ENCODE measurements around the gene CORO1A. TPM values are rescaled to one million over a fixed set of nuclear protein-coding genes. Genes with fewer than 3 reads are reported as not detected.

Gene CORO1A
- total RNA-seq, 1 experiment from 2014 or later = 10.3 TPM

Other genes starting within 250 kb of the CORO1A start
- gene TMEM219, start 221.5 kb upstream of the CORO1A start, total RNA-seq (2014; rRNA removed) = 53.0 and 60.9 TPM in 2 replicates
- 34.1 and 47.4 TPM in 2 replicates for gene TAOK2, start 209.7 kb upstream of the CORO1A start, total RNA-seq (2014; rRNA removed)
- gene HIRIP3, start 188.0 kb upstream of the CORO1A start, total RNA-seq (2014; rRNA removed) = 18.4 and 26.8 TPM in 2 replicates
- 60.6 and 70.3 TPM in 2 replicates for gene INO80E, start 187.4 kb upstream of the CORO1A start, total RNA-seq (2014; rRNA removed)
- gene DOC2A, start 172.6 kb upstream of the CORO1A start, total RNA-seq (2014; rRNA removed) = 4.6 and 5.2 TPM in 2 replicates
- gene C16orf92, start 160.4 kb upstream of the CORO1A start, total RNA-seq (2014; rRNA removed) = not detected in 2 replicates
- gene TLCD3B, start 152.3 kb upstream of the CORO1A start, total RNA-seq (2014; rRNA removed) = 0.29 and 0.47 TPM in 2 replicates
- gene ALDOA, start 117.8 kb upstream of the CORO1A start, total RNA-seq (2014; rRNA removed) = 1,859 and 2,048 TPM in 2 replicates
- 116 and 117 TPM in 2 replicates for gene PPP4C, start 107.6 kb upstream of the CORO1A start, total RNA-seq (2014; rRNA removed)
- gene TBX6, start 91.7 kb upstream of the CORO1A start, total RNA-seq (2014; rRNA removed) = 0.86 and 1.1 TPM in 2 replicates
- gene YPEL3, start 87.4 kb upstream of the CORO1A start, total RNA-seq (2014; rRNA removed) = 5.1 and 7.7 TPM in 2 replicates
- gene GDPD3, start 70.1 kb upstream of the CORO1A start, total RNA-seq (2014; rRNA removed) = 2.2 and 3.4 TPM in 2 replicates
- 31.4 and 34.4 TPM in 2 replicates for gene MAPK3, start 60.4 kb upstream of the CORO1A start, total RNA-seq (2014; rRNA removed)
- 143 and 162 TPM in 2 replicates for gene BOLA2B, start 10.1 kb downstream of the CORO1A start, total RNA-seq (2014; rRNA removed)
- gene SLX1A, start 10.3 kb downstream of the CORO1A start, total RNA-seq (2014; rRNA removed) = 83.4 and 91.9 TPM in 2 replicates
- gene SULT1A3, start 15.7 kb downstream of the CORO1A start, total RNA-seq (2014; rRNA removed) = 8.5 and 14.6 TPM in 2 replicates
- 0.29 and 4.3 TPM in 2 replicates for gene NPIPB13, start 64.9 kb downstream of the CORO1A start, total RNA-seq (2014; rRNA removed)
- 30.0 and 43.3 TPM in 2 replicates for gene CD2BP2, start 171.7 kb downstream of the CORO1A start, total RNA-seq (2014; rRNA removed)
- 36.0 and 52.4 TPM in 2 replicates for gene TBC1D10B, start 186.9 kb downstream of the CORO1A start, total RNA-seq (2014; rRNA removed)
- gene MYL11, start 191.2 kb downstream of the CORO1A start, total RNA-seq (2014; rRNA removed) = not detected in 2 replicates
- 0.55 TPM in 1 of 2 replicates, not detected in the other for gene SEPTIN1, start 199.0 kb downstream of the CORO1A start, total RNA-seq (2014; rRNA removed)
- gene ZNF48, start 211.8 kb downstream of the CORO1A start, total RNA-seq (2014; rRNA removed) = 8.9 and 14.2 TPM in 2 replicates
- 3.6 and 4.3 TPM in 2 replicates for gene ZNF771, start 224.0 kb downstream of the CORO1A start, total RNA-seq (2014; rRNA removed)
- gene DCTPP1, start 246.4 kb downstream of the CORO1A start, total RNA-seq (2014; rRNA removed) = 63.1 and 64.1 TPM in 2 replicates

Measured in PC-3 (cell line).